Measurements from ENCODE around the gene DNAH2.

- TF ChIP-seq ZNF174 (CRISPR knock-in tag; IDR thresholded peaks at IDR 0.05), result no peak
- TF ChIP-seq FOXK2 (conservative IDR thresholded peaks at IDR 0.05 in 1 of 2, IDR thresholded peaks at IDR 0.05 in 1 of 2; ENCODE audit: low read depth in 2 of 2), result no peak
- TF ChIP-seq CTCF (IDR thresholded peaks at IDR 0.05 in 2 of 3, conservative IDR thresholded peaks at IDR 0.05 in 1 of 3; ENCODE audit: insufficient read depth in 2 of 3, low read depth in 1 of 3, low read length in 3 of 3), result no peak
- no peak for TF ChIP-seq TAF1 (IDR thresholded peaks at IDR 0.05; ENCODE audit: control insufficient read depth, extremely low read depth, insufficient read depth, low read length, severe bottlenecking)
- TF ChIP-seq POLR2A (conservative IDR thresholded peaks at IDR 0.05), result peak; percentile 59; the same call in 1 of the 2 replicates
- no peak for TF ChIP-seq PRDM10 (IDR thresholded peaks at IDR 0.05; ENCODE audit: partially characterized antibody)
- TF ChIP-seq, protein P1, sequence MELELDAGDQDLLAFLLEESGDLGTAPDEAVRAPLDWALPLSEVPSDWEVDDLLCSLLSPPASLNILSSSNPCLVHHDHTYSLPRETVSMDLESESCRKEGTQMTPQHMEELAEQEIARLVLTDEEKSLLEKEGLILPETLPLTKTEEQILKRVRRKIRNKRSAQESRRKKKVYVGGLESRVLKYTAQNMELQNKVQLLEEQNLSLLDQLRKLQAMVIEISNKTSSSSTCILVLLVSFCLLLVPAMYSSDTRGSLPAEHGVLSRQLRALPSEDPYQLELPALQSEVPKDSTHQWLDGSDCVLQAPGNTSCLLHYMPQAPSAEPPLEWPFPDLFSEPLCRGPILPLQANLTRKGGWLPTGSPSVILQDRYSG (tag; conservative IDR thresholded peaks at IDR 0.05; ENCODE audit: low read depth), result no peak
- TF ChIP-seq PCBP1 (IDR thresholded peaks at IDR 0.05; ENCODE audit: low read depth, low read length, poor library complexity, severe bottlenecking), result no peak
- TF ChIP-seq MAZ (CRISPR knock-in tag; conservative IDR thresholded peaks at IDR 0.05 in 1 of 2, IDR thresholded peaks at IDR 0.05 in 1 of 2), result peak in 1 of 2 experiments; percentile 5; a peak in 1 of 4 replicates
Observed at GRCh38 chr17:7835814-7836595, 118.5 kb downstream of the DNAH2 start.

Measured in K562 (cell line).